HepG2 (cell line): ENCODE measurements around the gene PTCH1. TPM values are rescaled to one million over a fixed set of nuclear protein-coding genes. Genes with fewer than 3 reads are reported as not detected.

ENCODE experiments used
- IRF2 ChIP-seq: IDR thresholded peaks from 2 replicates; pipeline ENCODE4 v1.6.1; 2018; ENCODE audit warnings: missing genetic modification reagents, missing compliant biosample characterization
- MAZ ChIP-seq, 2 experiments: sonication (generic) in 1 of 2; formaldehyde crosslinking in 1 of 2; IDR thresholded peaks; 2 replicates each; pipeline versions ENCODE4 v1.5.0 to v1.6.1; 2012 to 2020; ENCODE audit warnings: low read depth in 2 of 2, mild to moderate bottlenecking in 2 of 2, borderline replicate concordance in 1 of 2, improper control_type of control experiment in 1 of 2, low read length in 1 of 2, missing genetic modification reagents in 1 of 2, moderate library complexity in 1 of 2
- MIXL1 ChIP-seq: IDR thresholded peaks from 2 replicates; pipeline ENCODE4 v1.6.1; 2016
- PLRG1 ChIP-seq: fragments of 450-650 bp; conservative IDR thresholded peaks from 2 replicates; pipeline ENCODE4 v1.6.1; 2016
- RBM39 ChIP-seq: fragments of 200-400 bp; formaldehyde crosslinking; IDR thresholded peaks from one replicate; pipeline ENCODE4 v1.6.1; 2018; ENCODE audit warnings: antibody characterized with exemption, mild to moderate bottlenecking, low read depth, low read length; ENCODE audit not compliant: poor library complexity, severe bottlenecking
- SMC3 ChIP-seq: IDR thresholded peaks from 2 replicates; pipeline ENCODE4 v1.6.1; 2011; ENCODE audit warnings: low read length, improper control_type of control experiment
- ZNF331 ChIP-seq: sonication (generic); formaldehyde crosslinking; IDR thresholded peaks from 2 replicates; pipeline ENCODE4 v1.4.0; 2020; ENCODE audit warnings: missing genetic modification reagents
- ZNF761 ChIP-seq: sonication (generic); formaldehyde crosslinking; conservative IDR thresholded peaks from 2 replicates; pipeline ENCODE4 v1.4.0; 2020; ENCODE audit warnings: mild to moderate bottlenecking, missing genetic modification reagents
- polyA plus RNA-seq, 8 experiments: library from polyadenylated mRNA; depleted of rRNA in 3 of 8; stranded (reverse) in 7 of 8; unstranded in 1 of 8; fragments of >200 nt; fragmentation: Illumina TruSeq in 4 of 8; extraction: Trizol in 4 of 8; gene quantifications; 2 replicates each; pipeline versions ENCODE4 v1.2.1 to v1.2.3, GENCODE V29; 2011 to 2016; ENCODE audit warnings: low read depth in 4 of 8, missing spikeins in 1 of 8, mixed read lengths in 1 of 8; ENCODE audit not compliant: insufficient read depth in 1 of 8
- total RNA-seq, 5 experiments: library from RNA; depleted of rRNA; stranded (reverse); fragments of >200 nt; fragmentation: Illumina TruSeq; extraction: Trizol; gene quantifications; 2 replicates each; pipeline ENCODE4 v1.2.3, GENCODE V29; 2016; ENCODE audit warnings: low read depth in 1 of 5
- TF ChIP-seq, protein P1 (sequence below): IDR thresholded peaks from 2 replicates; pipeline ENCODE4 v1.6.1; 2016; ENCODE audit warnings: missing genetic modification reagents, missing compliant biosample characterization
- TF ChIP-seq, protein P2 (sequence below): IDR thresholded peaks from 2 replicates; pipeline ENCODE4 v1.6.1; 2016; ENCODE audit warnings: low read depth
- TF ChIP-seq, protein P3 (sequence below), 2 experiments: fragments of 450-650 bp in 1 of 2; sonication (generic) in 1 of 2; formaldehyde crosslinking in 1 of 2; IDR thresholded peaks; 2 replicates each; pipeline versions ENCODE4 v1.6.1 to v1.8.0; 2016 to 2022; ENCODE audit warnings: antibody characterized with exemption in 1 of 2, mild to moderate bottlenecking in 1 of 2, missing genetic modification reagents in 1 of 2
- TF ChIP-seq, protein P4 (sequence below): IDR thresholded peaks from 2 replicates; pipeline ENCODE4 v1.6.1; 2016; ENCODE audit warnings: mild to moderate bottlenecking
- TF ChIP-seq, protein P5 (sequence below): IDR thresholded peaks from 2 replicates; pipeline ENCODE4 v1.6.1; 2018; ENCODE audit warnings: missing genetic modification reagents, mild to moderate bottlenecking, missing compliant biosample characterization

The PTCH1 gene
- total and polyA plus RNA-seq, 2 of the 13 experiments (the other 11 are each of a cell fraction or from before 2014, with no cell fraction given) = 2.8 to 3.9 TPM

DNA sequence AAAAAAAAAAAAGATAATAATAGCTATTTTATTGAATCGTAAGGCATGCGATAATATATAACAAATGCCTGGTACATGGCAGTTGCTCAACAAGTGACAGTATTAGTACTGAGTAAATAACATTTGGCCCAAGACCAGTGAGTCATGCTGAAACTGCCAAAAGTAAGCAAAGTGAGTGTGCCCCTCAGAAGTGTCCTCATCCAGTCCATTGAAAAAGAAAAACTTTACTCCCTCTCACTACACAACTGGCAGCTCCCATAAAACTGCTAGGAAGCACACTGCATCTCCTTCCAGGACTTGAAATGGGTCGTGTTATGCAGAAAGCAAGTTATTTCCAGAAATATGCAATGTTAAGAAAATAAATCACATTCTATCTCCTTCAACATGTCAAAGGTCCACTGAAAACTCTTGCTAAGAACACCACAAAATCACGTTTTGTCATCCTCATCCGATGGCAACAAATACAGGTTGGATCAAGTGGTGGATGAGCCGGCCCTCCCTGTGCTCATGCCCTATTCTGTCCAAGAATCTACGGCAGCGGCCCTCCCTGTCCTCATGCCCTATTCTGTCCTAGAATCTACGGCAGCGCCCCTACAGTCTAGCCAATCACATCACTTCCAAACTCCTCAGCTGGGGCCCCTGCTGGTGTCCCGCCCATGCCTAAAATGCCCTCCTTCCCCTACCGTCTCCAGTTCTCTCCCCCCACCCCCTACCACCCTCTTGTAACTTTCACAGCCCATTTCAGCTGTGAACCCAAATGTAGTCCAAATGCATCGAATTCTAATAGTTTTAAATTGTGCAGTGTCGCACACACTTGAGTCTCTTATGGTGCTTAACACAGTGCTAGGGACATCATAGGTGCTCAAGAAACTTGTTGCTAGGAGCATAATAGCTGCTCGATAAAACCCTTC lies 12.5 kb downstream of the PTCH1 start (continued):
- TF ChIP-seq, protein P1, sequence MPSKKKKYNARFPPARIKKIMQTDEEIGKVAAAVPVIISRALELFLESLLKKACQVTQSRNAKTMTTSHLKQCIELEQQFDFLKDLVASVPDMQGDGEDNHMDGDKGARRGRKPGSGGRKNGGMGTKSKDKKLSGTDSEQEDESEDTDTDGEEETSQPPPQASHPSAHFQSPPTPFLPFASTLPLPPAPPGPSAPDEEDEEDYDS = 0 out of 2 replicates have a peak, but pooled peaks have one; percentile 31
- TF ChIP-seq, protein P2, sequence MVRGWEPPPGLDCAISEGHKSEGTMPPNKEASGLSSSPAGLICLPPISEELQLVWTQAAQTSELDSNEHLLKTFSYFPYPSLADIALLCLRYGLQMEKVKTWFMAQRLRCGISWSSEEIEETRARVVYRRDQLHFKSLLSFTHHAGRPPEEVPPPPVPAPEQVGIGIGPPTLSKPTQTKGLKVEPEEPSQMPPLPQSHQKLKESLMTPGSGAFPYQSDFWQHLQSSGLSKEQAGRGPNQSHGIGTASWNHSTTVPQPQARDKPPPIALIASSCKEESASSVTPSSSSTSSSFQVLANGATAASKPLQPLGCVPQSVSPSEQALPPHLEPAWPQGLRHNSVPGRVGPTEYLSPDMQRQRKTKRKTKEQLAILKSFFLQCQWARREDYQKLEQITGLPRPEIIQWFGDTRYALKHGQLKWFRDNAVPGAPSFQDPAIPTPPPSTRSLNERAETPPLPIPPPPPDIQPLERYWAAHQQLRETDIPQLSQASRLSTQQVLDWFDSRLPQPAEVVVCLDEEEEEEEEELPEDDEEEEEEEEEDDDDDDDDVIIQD (CRISPR knock-in tag) = peak; percentile 26; the same call in 1 of the 2 replicates
- TF ChIP-seq, protein P3, sequence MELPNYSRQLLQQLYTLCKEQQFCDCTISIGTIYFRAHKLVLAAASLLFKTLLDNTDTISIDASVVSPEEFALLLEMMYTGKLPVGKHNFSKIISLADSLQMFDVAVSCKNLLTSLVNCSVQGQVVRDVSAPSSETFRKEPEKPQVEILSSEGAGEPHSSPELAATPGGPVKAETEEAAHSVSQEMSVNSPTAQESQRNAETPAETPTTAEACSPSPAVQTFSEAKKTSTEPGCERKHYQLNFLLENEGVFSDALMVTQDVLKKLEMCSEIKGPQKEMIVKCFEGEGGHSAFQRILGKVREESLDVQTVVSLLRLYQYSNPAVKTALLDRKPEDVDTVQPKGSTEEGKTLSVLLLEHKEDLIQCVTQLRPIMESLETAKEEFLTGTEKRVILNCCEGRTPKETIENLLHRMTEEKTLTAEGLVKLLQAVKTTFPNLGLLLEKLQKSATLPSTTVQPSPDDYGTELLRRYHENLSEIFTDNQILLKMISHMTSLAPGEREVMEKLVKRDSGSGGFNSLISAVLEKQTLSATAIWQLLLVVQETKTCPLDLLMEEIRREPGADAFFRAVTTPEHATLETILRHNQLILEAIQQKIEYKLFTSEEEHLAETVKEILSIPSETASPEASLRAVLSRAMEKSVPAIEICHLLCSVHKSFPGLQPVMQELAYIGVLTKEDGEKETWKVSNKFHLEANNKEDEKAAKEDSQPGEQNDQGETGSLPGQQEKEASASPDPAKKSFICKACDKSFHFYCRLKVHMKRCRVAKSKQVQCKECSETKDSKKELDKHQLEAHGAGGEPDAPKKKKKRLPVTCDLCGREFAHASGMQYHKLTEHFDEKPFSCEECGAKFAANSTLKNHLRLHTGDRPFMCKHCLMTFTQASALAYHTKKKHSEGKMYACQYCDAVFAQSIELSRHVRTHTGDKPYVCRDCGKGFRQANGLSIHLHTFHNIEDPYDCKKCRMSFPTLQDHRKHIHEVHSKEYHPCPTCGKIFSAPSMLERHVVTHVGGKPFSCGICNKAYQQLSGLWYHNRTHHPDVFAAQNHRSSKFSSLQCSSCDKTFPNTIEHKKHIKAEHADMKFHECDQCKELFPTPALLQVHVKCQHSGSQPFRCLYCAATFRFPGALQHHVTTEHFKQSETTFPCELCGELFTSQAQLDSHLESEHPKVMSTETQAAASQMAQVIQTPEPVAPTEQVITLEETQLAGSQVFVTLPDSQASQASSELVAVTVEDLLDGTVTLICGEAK (IDR thresholded peaks at IDR 0.05) = peak; percentile 91
- TF ChIP-seq, protein P3 (CRISPR knock-in tag; IDR thresholded peaks at IDR 0.05) = peak; percentile 98
- TF ChIP-seq ZNF331 = peak; percentile 42; the same call in 1 of the 2 replicates
- TF ChIP-seq IRF2 (CRISPR knock-in tag) = 0 out of 2 replicates have a peak, but pooled peaks have one; percentile 41
- TF ChIP-seq SMC3 = 0 out of 2 replicates have a peak, but pooled peaks have one; percentile 19
- no peak for TF ChIP-seq RBM39
- TF ChIP-seq, protein P4, sequence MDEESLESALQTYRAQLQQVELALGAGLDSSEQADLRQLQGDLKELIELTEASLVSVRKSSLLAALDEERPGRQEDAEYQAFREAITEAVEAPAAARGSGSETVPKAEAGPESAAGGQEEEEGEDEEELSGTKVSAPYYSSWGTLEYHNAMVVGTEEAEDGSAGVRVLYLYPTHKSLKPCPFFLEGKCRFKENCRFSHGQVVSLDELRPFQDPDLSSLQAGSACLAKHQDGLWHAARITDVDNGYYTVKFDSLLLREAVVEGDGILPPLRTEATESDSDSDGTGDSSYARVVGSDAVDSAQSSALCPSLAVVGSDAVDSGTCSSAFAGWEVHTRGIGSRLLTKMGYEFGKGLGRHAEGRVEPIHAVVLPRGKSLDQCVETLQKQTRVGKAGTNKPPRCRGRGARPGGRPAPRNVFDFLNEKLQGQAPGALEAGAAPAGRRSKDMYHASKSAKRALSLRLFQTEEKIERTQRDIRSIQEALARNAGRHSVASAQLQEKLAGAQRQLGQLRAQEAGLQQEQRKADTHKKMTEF (CRISPR knock-in tag) = peak; percentile 51; the same call in 1 of the 2 replicates
- no peak for TF ChIP-seq MAZ (IDR thresholded peaks at IDR 0.05; ENCODE audit: borderline replicate concordance, low read depth, low read length)
- TF ChIP-seq MAZ (CRISPR knock-in tag; IDR thresholded peaks at IDR 0.05; ENCODE audit: low read depth) = 0 out of 2 replicates have a peak, but pooled peaks have one; percentile 22
- no peak for TF ChIP-seq ZNF761 (CRISPR knock-in tag)
- TF ChIP-seq MIXL1 (CRISPR knock-in tag) = 0 out of 2 replicates have a peak, but pooled peaks have one; percentile 30
- TF ChIP-seq, protein P5, sequence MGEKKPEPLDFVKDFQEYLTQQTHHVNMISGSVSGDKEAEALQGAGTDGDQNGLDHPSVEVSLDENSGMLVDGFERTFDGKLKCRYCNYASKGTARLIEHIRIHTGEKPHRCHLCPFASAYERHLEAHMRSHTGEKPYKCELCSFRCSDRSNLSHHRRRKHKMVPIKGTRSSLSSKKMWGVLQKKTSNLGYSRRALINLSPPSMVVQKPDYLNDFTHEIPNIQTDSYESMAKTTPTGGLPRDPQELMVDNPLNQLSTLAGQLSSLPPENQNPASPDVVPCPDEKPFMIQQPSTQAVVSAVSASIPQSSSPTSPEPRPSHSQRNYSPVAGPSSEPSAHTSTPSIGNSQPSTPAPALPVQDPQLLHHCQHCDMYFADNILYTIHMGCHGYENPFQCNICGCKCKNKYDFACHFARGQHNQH = 0 out of 2 replicates have a peak, but pooled peaks have one; percentile 52
- TF ChIP-seq PLRG1 = no peak
